HepG2 (cell line): ENCODE results near the gene VPS52. TPM values are rescaled to one million over a fixed set of nuclear protein-coding genes. Genes with fewer than 3 reads are reported as not detected.

Experiments used
- ATAC-seq: fragments of 200-7000 bp; cut with Tn5 transposase; 3 replicates; pipeline ENCODE4 v1.9.1; 2020; ENCODE audit warnings: mild to moderate bottlenecking, moderate library complexity
- BruUV-seq: library from RNA; stranded (reverse); fragments of 400-500 nt; replicated peaks from 2 replicates; lab custom pipeline; 2021; lab: Mats Ljungman, UMichigan
- CTCF ChIA-PET: fragments of 300-600 bp; formaldehyde crosslinking; extraction: SDS; loops from one replicate; lab custom pipeline; 2021; ENCODE audit warnings: low total read pairs, inconsistent platforms, low intra/inter-chr PET ratio; lab: Yijun Ruan, JAX
- POLR2A ChIA-PET: fragments of 350-600 bp; sonication (Branson Sonifier 250); formaldehyde crosslinking; loops from one replicate; lab custom pipeline; 2020; ENCODE audit warnings: antibody characterized with exemption, inconsistent platforms; lab: Yijun Ruan, JAX
- DNase-seq: peaks from one replicate; pipeline ENCODE4 v3.0.0-alpha.2; 2015; ENCODE audit warnings: low spot score
- FAIRE-seq: peaks from 3 replicates; lab custom pipeline; 2011; peaks lifted over from hg19 to GRCh38; lab: Jason Lieb, UNC
- H2AFZ ChIP-seq: one replicate; pipeline ENCODE4 v1.6.1; 2011; ENCODE audit warnings: low read length, inconsistent platforms
- H3K27ac ChIP-seq: fragments of 300-600 bp; 3 replicates; pipeline ENCODE4 v1.8.0; 2011; ENCODE audit warnings: mixed run types, mild to moderate bottlenecking, mixed read lengths, low read length, inconsistent platforms; ENCODE audit not compliant: insufficient read depth; ENCODE audit errors: extremely low read length
- H3K27me3 ChIP-seq, 2 experiments: fragments of 200-600 bp in 1 of 2; 2 replicates in 1 of 2; 3 replicates in 1 of 2; pipeline versions ENCODE4 v1.6.0 to v1.8.0; 2011; ENCODE audit warnings: low read length in 2 of 2, mild to moderate bottlenecking in 2 of 2, moderate library complexity in 2 of 2, inconsistent platforms in 1 of 2; ENCODE audit not compliant: insufficient read depth in 2 of 2, control insufficient read depth in 1 of 2
- H3K36me3 ChIP-seq, 2 experiments: fragments of 200-600 bp in 1 of 2; replicated peaks in 1 of 2; 2 replicates in 1 of 2; 3 replicates in 1 of 2; pipeline versions ENCODE4 v1.5.1 to v1.8.0; 2011; ENCODE audit warnings: low read length in 2 of 2, inconsistent platforms in 1 of 2; ENCODE audit not compliant: insufficient read depth in 2 of 2, control insufficient read depth in 1 of 2
- H3K4me1 ChIP-seq: 2 replicates; pipeline ENCODE4 v1.5.1; 2012; ENCODE audit warnings: low read length, inconsistent platforms; ENCODE audit not compliant: insufficient read depth
- H3K4me2 ChIP-seq: 2 replicates; pipeline ENCODE4 v1.6.0; 2011; ENCODE audit warnings: low read depth, low read length, inconsistent platforms
- H3K4me3 ChIP-seq, 3 experiments: fragments of 200-600 bp in 1 of 3; sonication (generic), shearing (Covaris generic) in 1 of 3; replicated peaks in 1 of 3; 2 replicates each; pipeline ENCODE4 v1.5.1; 2011 to 2016; ENCODE audit warnings: low read length in 3 of 3, inconsistent platforms in 2 of 3, low read depth in 2 of 3, mild to moderate bottlenecking in 2 of 3, control low read depth in 1 of 3, mixed read lengths in 1 of 3; ENCODE audit not compliant: insufficient read depth in 1 of 3
- H3K79me2 ChIP-seq: one replicate; pipeline ENCODE4 v1.6.1; 2011; ENCODE audit warnings: low read length, inconsistent platforms; ENCODE audit not compliant: insufficient read depth
- H3K9ac ChIP-seq: 2 replicates; pipeline ENCODE4 v1.6.0; 2011; ENCODE audit warnings: mild to moderate bottlenecking, low read depth, low read length, inconsistent platforms; ENCODE audit not compliant: insufficient read depth
- H3K9me3 ChIP-seq: 2 replicates; pipeline ENCODE4 v1.5.1; 2012; ENCODE audit warnings: mild to moderate bottlenecking, low read length
- H4K20me1 ChIP-seq: 2 replicates; pipeline ENCODE4 v1.6.0; 2011; ENCODE audit warnings: inconsistent platforms, mild to moderate bottlenecking, low read length, moderate library complexity; ENCODE audit not compliant: insufficient read depth
- FOSL2 ChIP-seq: sonication (generic); formaldehyde crosslinking; IDR thresholded peaks from 2 replicates; pipeline ENCODE4 v1.4.0; 2020; ENCODE audit warnings: missing genetic modification reagents
- FOXA3 ChIP-seq: IDR thresholded peaks from 2 replicates; pipeline ENCODE4 v1.6.1; 2016; ENCODE audit warnings: missing genetic modification reagents, missing compliant biosample characterization
- FUBP1 ChIP-seq: sonication (generic); formaldehyde crosslinking; IDR thresholded peaks from 2 replicates; pipeline ENCODE4 v1.5.1; 2020; ENCODE audit warnings: missing genetic modification reagents, mild to moderate bottlenecking, borderline replicate concordance
- IRF2 ChIP-seq: IDR thresholded peaks from 2 replicates; pipeline ENCODE4 v1.6.1; 2018; ENCODE audit warnings: missing genetic modification reagents, missing compliant biosample characterization
- KMT2A ChIP-seq: sonication (generic); formaldehyde crosslinking; IDR thresholded peaks from 2 replicates; pipeline ENCODE4 v1.4.0; 2020; ENCODE audit warnings: missing genetic modification reagents
- MEIS1 ChIP-seq: sonication (generic); formaldehyde crosslinking; IDR thresholded peaks from 2 replicates; pipeline ENCODE4 v1.9.0; 2021; ENCODE audit warnings: mild to moderate bottlenecking, missing genetic modification reagents, moderate library complexity, borderline replicate concordance
- MTA3 ChIP-seq: sonication (generic); formaldehyde crosslinking; IDR thresholded peaks from 2 replicates; pipeline ENCODE4 v1.4.0; 2020; ENCODE audit warnings: missing genetic modification reagents
- MYPOP ChIP-seq: sonication (generic); formaldehyde crosslinking; IDR thresholded peaks from 2 replicates; pipeline ENCODE4 v1.8.1; 2023; ENCODE audit warnings: mild to moderate bottlenecking, moderate library complexity, missing genetic modification reagents
- REPIN1 ChIP-seq: sonication (generic); formaldehyde crosslinking; IDR thresholded peaks from 2 replicates; pipeline ENCODE4 v1.8.0; 2022; ENCODE audit warnings: missing genetic modification reagents, low read depth, mild to moderate bottlenecking, borderline replicate concordance
- ZNF251 ChIP-seq: sonication (generic); formaldehyde crosslinking; IDR thresholded peaks from 2 replicates; pipeline ENCODE4 v1.9.0; 2021; ENCODE audit warnings: mild to moderate bottlenecking, missing genetic modification reagents
- ZNF441 ChIP-seq: sonication (generic); formaldehyde crosslinking; IDR thresholded peaks from 2 replicates; pipeline ENCODE4 v1.7.0; 2021; ENCODE audit warnings: missing genetic modification reagents, borderline replicate concordance
- ZNF547 ChIP-seq: sonication (generic); formaldehyde crosslinking; IDR thresholded peaks from 2 replicates; pipeline ENCODE4 v1.5.1; 2020; ENCODE audit warnings: mild to moderate bottlenecking, missing genetic modification reagents
- ZNF598 ChIP-seq: sonication (generic); formaldehyde crosslinking; IDR thresholded peaks from 2 replicates; pipeline ENCODE4 v1.5.1; 2020; ENCODE audit warnings: mild to moderate bottlenecking, missing genetic modification reagents, borderline replicate concordance
- WGBS: methylation state at CpG from one replicate; pipeline ENCODE4 v1.1.6; 2017; ENCODE audit warnings: low lambda C conversion rate; 5-methylcytosine and 5-hydroxymethylcytosine counted together
- in situ Hi-C: cut with HindIII; loops from 2 replicates; pipeline ENCODE4 v1.10.0; 2017; ENCODE audit warnings: low pct_unique_long_range_greater_than_20kb; ENCODE audit not compliant: extremely low pct_ligation_motif_present
- intact Hi-C: fragments of 100-400 bp; cut with micrococcal nuclease; formaldehyde crosslinking; loops from one replicate; pipeline ENCODE4 v1.10.0; 2022; ENCODE audit not compliant: unreplicated experiment
- polyA plus RNA-seq, 8 experiments: library from polyadenylated mRNA; depleted of rRNA in 3 of 8; stranded (reverse) in 7 of 8; unstranded in 1 of 8; fragments of >200 nt; fragmentation: Illumina TruSeq in 4 of 8; extraction: Trizol in 4 of 8; gene quantifications; 2 replicates each; pipeline versions ENCODE4 v1.2.1 to v1.2.3, GENCODE V29; 2011 to 2016; ENCODE audit warnings: low read depth in 4 of 8, missing spikeins in 1 of 8, mixed read lengths in 1 of 8; ENCODE audit not compliant: insufficient read depth in 1 of 8
- total RNA-seq, 5 experiments: library from RNA; depleted of rRNA; stranded (reverse); fragments of >200 nt; fragmentation: Illumina TruSeq; extraction: Trizol; gene quantifications; 2 replicates each; pipeline ENCODE4 v1.2.3, GENCODE V29; 2016; ENCODE audit warnings: low read depth in 1 of 5

Gene VPS52
- total and polyA plus RNA-seq, 2 of the 13 experiments (the other 11 are each of a cell fraction or from before 2014, with no cell fraction given), result 48.9 to 85.5 TPM

- H3K4me1 ChIP-seq, result peaks cover 73% of the 10 kb centered on the region
- H2AFZ ChIP-seq, result no peak overlapping the region
- H3K36me3 ChIP-seq, result peaks cover 10 to 28% of the 10 kb centered on the region in 2 experiments
- H3K79me2 ChIP-seq, result peaks cover 44% of the 10 kb centered on the region
- H3K27me3 ChIP-seq, result peaks cover 0 to 4% of the 10 kb centered on the region in 2 experiments; a peak in 1 of 5 replicates
- 0 out of 2 replicates have a peak, but pooled peaks have one; percentile 17 for TF ChIP-seq FUBP1
- no peak for TF ChIP-seq MTA3
- 0 out of 2 replicates have a peak, but pooled peaks have one; percentile 46 for TF ChIP-seq MEIS1 (CRISPR knock-in tag)
- no peak for TF ChIP-seq REPIN1 (CRISPR knock-in tag)
- TF ChIP-seq ZNF251, result no peak
- no peak for TF ChIP-seq IRF2 (CRISPR knock-in tag)
- TF ChIP-seq MYPOP (CRISPR knock-in tag), result 0 out of 2 replicates have a peak, but pooled peaks have one; percentile 2
- no peak for TF ChIP-seq ZNF441 (CRISPR knock-in tag)
- TF ChIP-seq KMT2A, result no peak
- no peak for TF ChIP-seq FOXA3 (CRISPR knock-in tag)
- 0 out of 2 replicates have a peak, but pooled peaks have one; percentile 52 for TF ChIP-seq ZNF547 (CRISPR knock-in tag)
- peak; percentile 37; the same call in 1 of the 2 replicates for TF ChIP-seq ZNF598 (CRISPR knock-in tag)
- TF ChIP-seq FOSL2 (CRISPR knock-in tag), result no peak
- no peaks in the 10 kb centered on the region for H3K9me3 ChIP-seq
- intact Hi-C loops (loop anchor here (1.0 to 2.0 kb wide), 2 partner anchors 47 to 69 kb away; partner anchors contain the start of gene VPS52), in situ Hi-C loops (loop anchor here (5.0 to 10.0 kb wide), 3 partner anchors 45 to 213 kb away; partner anchors contain the start of genes CUTA, PHF1 and RGL2)
- H3K4me3 ChIP-seq, result peak overlapping the region; percentile 87 to 93 (median 93)
- DNase-seq, result no peak
- WGBS, result 71% methylated on average over 6 of the region's 6 CpGs
- peak overlapping the region; percentile 99 for H3K4me2 ChIP-seq
- no peak for ATAC-seq
- ChIA-PET POLR2A (no interaction called here), CTCF (no interaction called here)
- H3K27ac ChIP-seq, result peak overlapping the region; percentile 99
- FAIRE-seq, result no peak
- peak overlapping the region; percentile 99 for H3K9ac ChIP-seq
- no TSS peak for BruUV-seq
- H4K20me1 ChIP-seq, result peaks cover 27% of the 10 kb centered on the region
Observed at GRCh38 chr6:33201935-33202334, 69.7 kb downstream of the VPS52 start.
